ENCODE data around the gene UBA6. TPM values are rescaled to one million over a fixed set of nuclear protein-coding genes. Genes with fewer than 3 reads are reported as not detected.

Gene UBA6
- total RNA-seq, 1 donor from 2014 or later: 69.6 TPM

Other genes starting within 250 kb of the UBA6 start
- 12.3 and 24.3 TPM in 2 replicates for gene CENPC, start 155.7 kb downstream of the UBA6 start, total RNA-seq (ENCODE audit: low replicate concordance)
- not detected in 2 replicates for gene STAP1, start 142.4 kb downstream of the UBA6 start, total RNA-seq (ENCODE audit: low replicate concordance)
- gene GNRHR, start 53.2 kb upstream of the UBA6 start, total RNA-seq (ENCODE audit: low replicate concordance): not detected in 2 replicates
- not detected in 2 replicates for gene TMPRSS11D, start 182.8 kb upstream of the UBA6 start, total RNA-seq (ENCODE audit: low replicate concordance)

Measured in type B pancreatic cell (in vitro differentiated cells).